Activated T-cell treated with anti-CD3 and anti-CD28 coated beads, Interleukin-2, amount 50 U/mL, for 48 hours (primary cell): ENCODE measurements around the gene MINPP1.
"Not testable (repeated sequence)": the region's sequence is repeated elsewhere in the genome, so short reads cannot be mapped to it uniquely, and the experiment has no call there.

Experiments used
- DNase-seq, 2 experiments: peaks; one replicate each; pipeline ENCODE4 v3.0.0-alpha.2; 2020

Gene MINPP1, protein sequence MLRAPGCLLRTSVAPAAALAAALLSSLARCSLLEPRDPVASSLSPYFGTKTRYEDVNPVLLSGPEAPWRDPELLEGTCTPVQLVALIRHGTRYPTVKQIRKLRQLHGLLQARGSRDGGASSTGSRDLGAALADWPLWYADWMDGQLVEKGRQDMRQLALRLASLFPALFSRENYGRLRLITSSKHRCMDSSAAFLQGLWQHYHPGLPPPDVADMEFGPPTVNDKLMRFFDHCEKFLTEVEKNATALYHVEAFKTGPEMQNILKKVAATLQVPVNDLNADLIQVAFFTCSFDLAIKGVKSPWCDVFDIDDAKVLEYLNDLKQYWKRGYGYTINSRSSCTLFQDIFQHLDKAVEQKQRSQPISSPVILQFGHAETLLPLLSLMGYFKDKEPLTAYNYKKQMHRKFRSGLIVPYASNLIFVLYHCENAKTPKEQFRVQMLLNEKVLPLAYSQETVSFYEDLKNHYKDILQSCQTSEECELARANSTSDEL

DNA sequence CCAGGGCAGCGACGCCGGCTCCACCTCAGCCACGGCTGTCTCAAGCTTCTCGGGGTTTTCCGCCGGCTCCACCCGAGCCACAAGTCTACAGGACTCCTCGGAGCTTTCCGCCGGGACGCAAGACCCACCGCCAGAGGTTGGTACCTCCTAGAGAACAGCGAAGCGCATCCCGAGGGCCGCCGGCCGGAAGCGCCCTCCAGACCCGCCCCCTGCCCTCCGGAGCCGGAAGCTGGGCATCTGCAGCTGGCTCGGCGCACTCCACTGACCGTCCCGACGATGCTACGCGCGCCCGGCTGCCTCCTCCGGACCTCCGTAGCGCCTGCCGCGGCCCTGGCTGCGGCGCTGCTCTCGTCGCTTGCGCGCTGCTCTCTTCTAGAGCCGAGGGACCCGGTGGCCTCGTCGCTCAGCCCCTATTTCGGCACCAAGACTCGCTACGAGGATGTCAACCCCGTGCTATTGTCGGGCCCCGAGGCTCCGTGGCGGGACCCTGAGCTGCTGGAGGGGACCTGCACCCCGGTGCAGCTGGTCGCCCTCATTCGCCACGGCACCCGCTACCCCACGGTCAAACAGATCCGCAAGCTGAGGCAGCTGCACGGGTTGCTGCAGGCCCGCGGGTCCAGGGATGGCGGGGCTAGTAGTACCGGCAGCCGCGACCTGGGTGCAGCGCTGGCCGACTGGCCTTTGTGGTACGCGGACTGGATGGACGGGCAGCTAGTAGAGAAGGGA is at the start of gene MINPP1:
MINPP1 (plus strand) TSS at position 254 of the 726 bp plus-strand sequence; CDS start at position 277, 23 bp downstream.
- DNase-seq, result peak; percentile 91 to 94

DNA sequence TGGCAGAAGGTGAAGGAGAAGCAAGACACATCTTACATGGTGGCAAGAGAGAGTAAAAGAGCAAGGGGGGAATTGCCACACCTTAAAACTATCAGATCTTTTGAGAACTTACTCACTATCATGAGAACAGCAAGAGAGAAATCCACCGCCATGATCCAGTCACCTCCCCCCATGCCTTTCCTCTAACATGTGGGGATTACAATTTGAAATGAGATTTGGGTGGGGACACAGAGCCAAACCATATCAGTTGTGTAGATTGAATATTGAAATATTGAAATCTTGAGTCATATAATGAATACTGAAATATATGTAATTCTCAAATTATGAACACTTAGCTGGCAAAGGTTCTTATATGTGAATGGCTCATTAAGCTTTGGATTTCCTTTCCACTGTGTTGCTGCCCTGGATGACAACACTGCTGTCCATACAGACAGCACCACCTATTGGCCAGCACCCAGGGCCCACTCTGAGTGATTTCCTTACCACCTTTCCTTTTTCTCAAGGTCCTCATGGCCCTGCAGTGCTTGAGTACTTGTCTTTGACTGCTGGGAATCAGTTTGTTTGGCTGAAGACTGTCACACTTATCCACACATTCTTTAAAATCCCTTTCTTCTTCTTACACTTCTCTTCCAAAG is 48.0 kb upstream of the MINPP1 start:
- DNase-seq, result not testable (repeated sequence)

DNA sequence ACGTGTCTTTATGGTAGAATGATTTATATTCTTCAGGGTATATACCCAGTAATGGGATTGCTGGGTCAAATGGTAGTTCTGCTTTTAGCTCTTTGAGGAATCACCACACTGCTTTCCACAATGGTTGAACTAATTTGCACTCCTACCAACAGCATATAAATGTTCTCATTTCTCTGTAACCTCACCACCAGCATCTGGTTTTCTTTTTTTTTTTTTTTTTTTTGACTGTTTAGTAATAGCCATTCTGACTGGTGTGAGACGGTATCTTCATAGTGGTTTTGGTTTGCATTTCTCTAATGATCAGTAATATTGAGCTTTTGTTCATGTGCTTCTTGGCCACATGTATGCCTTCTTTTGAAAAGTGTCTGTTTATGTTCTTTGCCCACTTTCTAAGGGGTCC is 42.9 kb upstream of the MINPP1 start:
- DNase-seq, result not testable (repeated sequence)

DNA sequence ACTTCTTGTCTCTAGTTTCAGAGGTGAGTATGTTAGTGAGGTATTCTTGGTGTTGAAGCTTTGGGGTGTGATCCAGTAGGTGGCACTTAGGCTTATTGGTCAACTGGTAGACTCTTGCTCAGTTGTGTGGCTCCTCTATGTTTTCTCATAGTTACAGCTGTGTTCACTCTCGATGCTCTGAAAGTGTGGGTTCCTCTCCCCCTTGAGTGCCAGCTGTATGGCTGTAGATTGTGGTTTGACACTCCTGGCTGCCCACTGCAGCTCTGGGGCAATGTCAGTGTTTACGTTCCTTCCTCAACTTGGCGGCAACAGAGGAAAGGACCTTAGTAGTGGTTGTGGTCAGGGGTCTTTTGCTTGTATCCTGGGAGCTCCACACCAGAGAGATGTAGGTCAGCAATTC is 37.8 kb upstream of the MINPP1 start:
- DNase-seq, result not testable (repeated sequence)

DNA sequence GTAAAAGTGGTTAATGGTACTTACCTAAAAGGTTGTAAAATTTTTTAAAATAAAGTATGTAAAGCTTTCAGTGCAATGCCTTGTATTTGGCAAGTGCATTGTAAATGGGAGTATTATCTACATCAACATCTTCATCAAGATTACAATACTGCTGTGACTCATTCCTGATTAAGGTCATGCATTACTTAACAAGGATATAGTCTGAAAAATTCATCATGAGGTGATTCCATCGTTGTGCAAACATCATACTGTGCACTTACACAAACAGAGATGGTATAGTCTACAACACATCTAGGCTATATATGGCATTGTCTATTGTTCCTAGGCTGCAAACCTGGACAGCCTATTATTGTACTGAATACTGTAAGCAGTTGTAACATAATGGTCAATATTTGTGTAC is 16.0 kb upstream of the MINPP1 start:
- not testable (repeated sequence) for DNase-seq

DNA sequence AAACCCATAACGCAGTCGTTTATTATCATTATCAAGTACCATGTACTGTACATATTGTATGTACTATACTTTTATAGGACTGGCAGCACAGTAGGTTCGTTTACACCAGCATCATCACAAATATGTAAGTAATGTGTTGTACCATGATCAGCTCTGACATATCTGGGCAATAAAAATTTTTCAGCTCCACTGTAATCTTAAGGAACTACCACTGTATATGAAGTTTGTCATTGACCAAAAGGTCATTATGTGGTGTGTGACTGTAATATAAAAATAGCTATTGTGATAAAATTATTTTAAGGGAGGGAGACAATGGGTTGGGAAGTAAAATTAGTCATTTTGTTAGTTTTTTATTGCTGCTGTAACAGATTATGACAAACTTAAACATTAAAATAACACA is 14.4 kb upstream of the MINPP1 start:
- DNase-seq, result not testable (repeated sequence)

DNA sequence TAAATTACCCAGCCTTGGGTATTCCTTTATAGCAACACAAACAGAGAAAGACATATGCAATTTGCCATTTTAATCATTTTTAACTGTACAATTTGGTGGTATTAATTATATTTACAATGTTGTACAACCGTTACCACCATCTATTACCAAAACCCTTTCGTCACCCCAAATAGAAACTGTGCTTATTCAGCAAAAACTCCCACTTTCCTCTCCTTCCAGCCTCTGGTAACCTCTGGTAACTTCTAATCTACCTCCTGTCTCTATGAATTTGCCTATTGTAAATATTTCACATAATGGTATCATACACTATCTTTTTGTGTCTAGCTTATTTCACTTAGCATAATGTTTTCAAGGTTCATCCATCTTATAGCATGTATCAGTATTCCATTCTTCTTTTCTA is 12.2 kb upstream of the MINPP1 start:
- DNase-seq, result not testable (repeated sequence)

DNA sequence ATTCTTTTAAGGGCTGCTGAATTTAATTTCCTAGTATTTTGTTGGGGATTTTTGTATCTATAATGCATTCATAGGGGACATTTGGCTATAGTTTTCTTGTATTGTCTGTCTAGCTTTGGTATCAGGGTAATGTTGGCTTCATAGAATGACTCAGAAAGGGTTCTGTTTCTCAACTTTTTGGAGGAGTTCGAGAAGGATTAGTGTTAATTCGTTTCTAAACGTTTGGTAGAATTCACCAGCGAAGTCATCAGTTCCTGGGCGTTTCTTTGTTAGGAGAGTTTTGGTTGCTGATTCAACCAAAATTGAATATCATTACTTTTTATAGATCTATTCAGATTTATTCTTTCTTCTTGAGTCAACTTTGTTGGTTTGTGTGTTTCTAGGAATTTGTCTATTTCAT is 9.2 kb upstream of the MINPP1 start:
- not testable (repeated sequence) for DNase-seq

DNA sequence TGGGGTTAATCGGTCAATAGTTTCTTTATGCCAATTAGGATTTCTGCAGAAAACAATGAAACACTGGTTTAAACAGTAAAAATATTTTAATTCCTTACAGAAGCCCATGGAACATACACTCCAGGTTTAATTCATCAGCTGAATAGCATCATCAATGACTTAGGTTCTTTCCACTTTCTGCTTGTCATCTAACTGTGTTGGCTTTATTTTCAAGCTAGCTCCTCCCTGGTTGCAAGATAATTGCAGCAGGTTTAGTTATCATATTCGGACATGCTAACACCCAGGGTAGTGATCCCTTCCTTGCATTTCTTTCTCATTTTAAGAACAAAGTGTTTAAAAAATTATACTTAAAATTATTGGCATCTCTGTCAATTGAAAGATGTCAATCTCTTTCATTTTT is 7.3 kb upstream of the MINPP1 start:
- not testable (repeated sequence) for DNase-seq

DNA sequence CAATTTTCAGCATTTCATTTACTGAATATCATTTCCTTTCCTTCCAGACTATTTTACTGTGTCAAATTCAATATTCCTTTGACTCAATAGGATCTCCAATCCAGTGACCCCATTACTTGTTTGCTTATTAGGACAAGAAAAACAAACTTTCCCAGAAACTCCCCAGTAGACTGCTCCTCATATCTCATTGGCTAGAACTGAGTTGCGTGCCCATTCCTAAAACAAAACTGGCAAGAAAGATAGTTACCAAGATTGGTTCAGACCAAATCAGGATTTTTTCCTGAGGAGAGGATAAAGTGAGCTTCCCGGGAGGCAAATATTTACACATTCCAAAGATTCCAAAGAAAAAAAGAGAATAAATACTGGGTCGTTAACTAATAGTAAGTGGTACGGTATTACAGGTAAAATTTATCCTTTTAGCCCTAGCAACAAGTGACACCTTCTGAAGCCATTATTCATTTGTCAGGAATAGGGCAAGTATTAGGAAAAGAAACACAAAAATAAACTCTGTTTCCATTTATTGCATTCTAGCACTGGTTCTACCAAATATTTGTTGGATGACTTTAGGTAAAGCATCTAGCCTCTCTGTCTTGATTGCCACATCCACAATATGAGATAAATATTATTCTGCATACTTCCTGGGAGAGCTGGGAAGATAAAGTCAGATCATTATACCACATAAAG is 6.4 kb upstream of the MINPP1 start:
- DNase-seq, result not testable (repeated sequence)

DNA sequence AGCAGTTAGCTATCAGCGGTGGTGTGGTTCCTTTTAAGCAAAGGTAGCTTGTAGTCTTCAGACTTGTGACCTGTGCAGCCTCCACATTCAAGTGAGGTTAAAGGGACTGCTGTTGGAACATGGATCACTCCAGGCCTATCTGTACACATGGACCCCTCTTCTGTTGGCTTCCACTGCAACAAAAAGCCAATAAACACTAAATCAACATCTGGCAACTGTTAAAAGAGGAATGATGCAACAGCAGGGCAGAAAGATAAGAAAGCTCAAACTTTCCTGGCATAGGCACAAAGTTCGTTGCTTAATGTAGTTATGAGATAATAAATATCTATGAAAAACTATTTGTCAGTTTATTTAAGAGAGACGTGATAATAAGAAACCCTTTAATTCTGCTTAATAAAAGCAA is 4.0 kb upstream of the MINPP1 start:
- DNase-seq, result no peak

DNA sequence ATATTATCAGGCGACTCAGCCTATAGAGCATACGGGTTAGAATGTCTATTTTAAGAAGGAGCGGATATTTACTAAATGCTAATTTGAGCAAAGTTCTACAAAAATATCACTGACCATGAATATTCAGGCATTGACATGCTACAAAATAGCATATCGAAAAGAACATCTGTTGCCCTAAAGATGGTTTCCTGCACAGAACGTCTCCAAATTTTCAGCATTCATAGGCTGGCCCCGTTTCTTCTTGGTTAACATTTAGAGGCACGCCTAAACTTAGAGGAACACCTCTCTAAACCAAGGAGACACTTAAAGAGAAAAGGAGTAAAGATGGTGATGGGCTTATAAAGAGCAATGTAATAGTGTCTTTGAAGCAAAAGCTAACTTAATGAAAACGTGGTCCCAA is 1.3 kb upstream of the MINPP1 start:
- no peak for DNase-seq

DNA sequence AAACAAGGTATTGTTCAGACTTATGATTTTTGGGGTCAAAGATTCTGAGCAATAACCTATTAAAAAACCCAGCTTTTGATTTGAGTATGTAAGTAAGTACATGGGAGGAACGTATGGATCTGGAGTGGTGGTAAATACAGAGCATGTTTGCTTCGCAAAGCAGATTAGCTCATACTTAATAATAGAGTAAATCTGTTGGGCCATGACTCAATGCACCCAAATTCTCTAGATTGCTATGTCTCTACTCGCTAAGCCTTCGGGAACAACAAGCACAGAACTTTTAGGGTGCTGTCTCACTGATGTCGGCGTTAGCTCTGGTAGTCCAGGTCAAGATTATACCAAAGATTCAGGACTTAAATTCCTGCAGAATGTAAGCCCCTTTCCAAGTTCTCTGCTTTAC is 807 bp upstream of the MINPP1 start:
- DNase-seq, result no peak

DNA sequence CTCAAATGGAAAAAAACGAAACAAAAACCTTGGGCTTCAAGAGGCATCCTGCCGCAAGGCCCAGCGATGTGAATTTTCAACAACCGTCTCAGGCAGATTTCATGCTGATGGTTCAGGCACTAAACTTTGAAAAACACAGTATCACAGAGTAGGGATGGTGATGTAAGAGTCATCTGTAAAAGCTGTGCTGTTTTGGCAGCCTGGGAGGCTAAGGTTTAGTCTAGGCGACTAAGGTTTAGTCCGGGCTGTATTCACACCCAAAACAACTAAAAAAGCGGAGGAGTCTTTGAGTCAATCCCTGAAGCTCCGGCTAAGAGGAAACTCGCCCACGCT is 420 bp upstream of the MINPP1 start:
- DNase-seq, result no peak

DNA sequence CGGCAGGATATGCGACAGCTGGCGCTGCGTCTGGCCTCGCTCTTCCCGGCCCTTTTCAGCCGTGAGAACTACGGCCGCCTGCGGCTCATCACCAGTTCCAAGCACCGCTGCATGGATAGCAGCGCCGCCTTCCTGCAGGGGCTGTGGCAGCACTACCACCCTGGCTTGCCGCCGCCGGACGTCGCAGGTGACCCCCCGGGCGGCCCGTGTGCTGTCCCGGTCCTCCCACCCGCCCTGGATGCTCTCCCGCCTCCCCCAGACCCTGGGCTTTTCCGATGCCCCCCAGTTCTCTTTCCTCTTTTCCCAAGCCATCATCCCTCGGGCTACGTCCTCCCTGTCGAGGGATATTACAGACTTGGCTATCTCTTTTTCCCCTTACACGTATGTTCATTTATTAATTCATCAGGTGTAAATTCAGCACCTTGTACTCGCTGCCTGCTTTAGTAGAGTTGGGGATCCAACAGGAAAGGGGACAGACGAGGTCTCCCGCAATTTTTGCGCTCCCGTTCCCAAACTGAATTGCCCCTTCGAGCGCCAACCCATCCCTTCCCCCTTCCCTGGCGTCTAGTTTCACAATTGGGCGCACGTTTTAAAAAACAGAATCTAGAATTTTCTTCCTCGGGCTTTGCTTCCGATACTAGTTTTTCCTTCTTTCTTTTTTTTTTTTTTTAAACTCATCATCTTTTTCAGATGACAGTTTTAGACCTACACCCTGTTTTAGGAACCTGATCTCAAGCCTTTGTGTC is 846 bp downstream of the MINPP1 start:
- peak; percentile 58 to 71 for DNase-seq

DNA sequence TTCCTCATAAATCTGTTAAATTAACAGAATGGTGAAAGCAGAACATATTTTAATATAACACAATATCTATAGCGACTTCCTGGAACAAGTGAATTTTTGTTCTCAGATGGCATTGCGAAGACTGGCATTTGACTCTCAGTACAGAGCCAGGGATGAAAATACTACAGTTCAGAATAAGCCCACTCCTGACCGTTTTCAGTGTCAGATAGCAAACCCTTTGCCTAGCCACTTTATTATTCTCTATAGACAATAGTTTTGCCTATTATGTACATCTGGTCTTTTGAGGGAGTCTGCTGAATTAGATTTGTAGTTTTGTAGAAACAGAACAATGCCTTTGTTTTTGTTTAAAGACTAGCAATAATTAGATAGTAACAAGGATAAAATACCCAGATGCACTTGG is 2.3 kb downstream of the MINPP1 start:
- no peak for DNase-seq

DNA sequence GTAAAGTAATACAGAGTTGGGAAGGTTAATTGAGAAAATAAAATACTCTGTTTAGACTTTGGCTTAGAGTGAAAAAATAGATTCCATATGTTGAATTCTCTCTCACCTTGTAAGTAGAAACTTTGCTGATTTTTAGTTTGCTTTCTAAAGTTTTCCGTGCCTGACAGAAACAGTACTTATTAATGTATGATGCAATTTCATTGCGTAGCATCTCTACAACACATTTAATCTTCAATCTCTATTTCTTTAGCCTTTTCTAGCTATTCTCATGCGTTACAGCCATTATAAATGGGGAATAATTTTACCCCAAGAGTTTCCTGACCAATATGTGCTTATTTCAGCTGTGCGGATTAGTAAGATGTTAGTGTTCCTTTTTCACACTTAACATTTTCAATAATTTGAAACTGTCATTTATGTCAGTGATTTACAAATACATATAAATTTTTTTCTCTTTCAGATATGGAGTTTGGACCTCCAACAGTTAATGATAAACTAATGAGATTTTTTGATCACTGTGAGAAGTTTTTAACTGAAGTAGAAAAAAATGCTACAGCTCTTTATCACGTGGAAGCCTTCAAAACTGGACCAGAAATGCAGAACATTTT is 3.3 kb downstream of the MINPP1 start:
- no peak for DNase-seq

DNA sequence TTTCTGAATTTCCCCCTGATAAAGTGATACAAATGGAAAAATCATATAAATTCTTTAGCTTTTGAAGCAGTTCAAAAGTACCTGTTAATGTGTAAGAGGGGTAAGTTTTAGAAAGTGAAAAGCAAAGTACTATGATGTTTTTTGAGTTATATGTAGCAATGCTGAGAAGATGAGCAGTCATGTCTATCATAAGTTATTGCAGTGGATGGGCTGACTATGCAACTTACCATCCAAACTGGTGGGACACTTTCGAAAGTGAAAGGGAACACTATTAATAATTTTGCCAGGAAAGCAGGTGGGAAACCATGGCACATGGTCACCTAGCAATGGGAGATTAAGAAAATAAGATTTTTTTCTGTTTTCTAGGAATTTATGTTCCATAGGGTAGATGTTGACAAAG is 4.1 kb downstream of the MINPP1 start:
- DNase-seq, result no peak

DNA sequence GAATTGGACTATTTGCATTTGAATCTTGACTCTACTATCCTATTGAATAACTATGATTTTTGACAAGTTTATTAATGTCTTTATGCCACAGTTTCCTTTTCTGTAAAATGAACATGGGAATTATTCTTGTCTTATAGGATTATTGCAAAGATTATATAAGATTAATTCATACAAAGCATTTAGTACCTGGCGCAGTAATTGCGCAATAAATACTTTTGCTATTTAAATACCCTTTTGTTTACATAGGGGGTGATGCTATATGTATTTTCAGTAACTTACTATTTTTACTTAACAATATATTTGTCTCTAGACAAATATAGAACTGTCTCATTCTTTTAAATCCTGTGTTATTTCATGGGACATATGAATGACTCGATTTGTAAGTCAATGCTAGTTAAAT is 5.3 kb downstream of the MINPP1 start:
- no peak for DNase-seq

DNA sequence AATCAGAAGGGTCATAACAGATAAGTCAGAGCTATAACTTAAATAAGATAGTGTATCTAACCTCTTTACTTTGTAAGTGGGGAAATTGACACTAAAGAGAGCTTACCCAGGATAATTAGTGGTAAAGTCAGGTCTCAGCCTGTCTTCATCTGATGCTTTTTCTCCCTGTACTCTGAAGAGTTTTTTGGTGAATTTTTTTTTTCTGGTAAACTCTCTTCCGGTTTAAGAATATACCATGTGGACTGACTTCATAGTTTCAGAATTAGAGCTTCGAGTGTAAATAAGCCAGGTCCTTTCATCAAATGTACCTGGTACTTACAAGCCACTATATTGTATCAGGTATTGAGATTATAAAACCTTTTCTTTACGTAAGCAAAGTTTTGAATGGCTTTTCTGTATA is 6.8 kb downstream of the MINPP1 start:
- DNase-seq, result no peak

DNA sequence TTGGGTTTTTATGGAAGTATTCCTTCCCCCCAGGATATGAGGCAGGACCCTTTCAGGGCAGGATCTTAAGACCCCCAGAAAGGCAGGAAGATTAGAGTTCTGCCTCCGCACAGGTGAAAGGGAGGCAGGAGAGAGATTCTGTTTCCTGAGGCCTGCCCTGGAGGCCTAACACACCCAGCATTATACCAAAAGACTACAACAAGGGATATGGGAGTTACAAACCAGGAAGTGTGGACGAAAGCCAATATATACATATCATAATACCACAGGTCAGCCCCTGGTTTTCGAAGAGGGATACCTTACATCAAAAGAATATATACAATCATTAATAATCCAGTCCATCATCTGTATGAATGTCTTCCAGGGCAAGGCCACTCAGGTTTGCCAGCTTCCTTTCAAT is 14.2 kb downstream of the MINPP1 start:
- no peak for DNase-seq

DNA sequence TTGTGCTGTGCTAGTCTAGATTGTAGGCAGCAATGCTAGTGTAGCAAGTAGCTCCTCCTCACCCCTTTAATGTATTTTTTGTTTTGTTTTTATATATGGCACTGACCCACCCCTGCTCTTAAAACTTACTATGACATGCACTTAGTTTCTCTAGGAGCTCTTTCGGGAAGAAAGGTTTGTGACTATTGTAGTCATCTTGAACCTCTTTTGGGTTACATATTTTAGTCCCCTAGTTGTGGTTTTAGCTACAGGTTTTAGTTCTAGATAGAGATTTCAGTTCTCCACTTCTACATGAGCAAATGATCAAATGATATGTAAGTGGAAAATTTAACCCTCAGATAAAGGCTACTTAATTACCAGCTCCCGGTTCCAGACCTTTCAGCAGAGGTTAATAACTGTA is 14.9 kb downstream of the MINPP1 start:
- DNase-seq, result no peak
